C4-2B (cell line): Measurements from ENCODE around the gene EXOC6.

Experiments used
- H3K27ac ChIP-seq: fragments of 450-650 bp; 2 replicates; pipeline ENCODE4 v1.5.1; 2017
- CTCF ChIP-seq: fragments of 450-650 bp; conservative IDR thresholded peaks from 2 replicates; pipeline ENCODE4 v1.5.1; 2017; ENCODE audit warnings: mild to moderate bottlenecking
- ZFX ChIP-seq: fragments of 450-650 bp; IDR thresholded peaks from 2 replicates; pipeline ENCODE4 v1.6.1; 2017

Gene EXOC6

GRCh38 chr10:93039721-93040120, 191.4 kb downstream of the EXOC6 start:
- H3K27ac ChIP-seq: no peak overlapping the region
- TF ChIP-seq ZFX: no peak
- peak; percentile 64 for TF ChIP-seq CTCF

- TF ChIP-seq ZFX: no peak
- H3K27ac ChIP-seq: no peak overlapping the region
These were observed 206.2 kb downstream of the EXOC6 start for GRCh38 chr10:93054486-93054885.

- no peak overlapping the region for H3K27ac ChIP-seq
- TF ChIP-seq CTCF: no peak
- no peak for TF ChIP-seq ZFX
These were observed 209.8 kb downstream of the EXOC6 start for GRCh38 chr10:93058139-93058538.

DNA sequence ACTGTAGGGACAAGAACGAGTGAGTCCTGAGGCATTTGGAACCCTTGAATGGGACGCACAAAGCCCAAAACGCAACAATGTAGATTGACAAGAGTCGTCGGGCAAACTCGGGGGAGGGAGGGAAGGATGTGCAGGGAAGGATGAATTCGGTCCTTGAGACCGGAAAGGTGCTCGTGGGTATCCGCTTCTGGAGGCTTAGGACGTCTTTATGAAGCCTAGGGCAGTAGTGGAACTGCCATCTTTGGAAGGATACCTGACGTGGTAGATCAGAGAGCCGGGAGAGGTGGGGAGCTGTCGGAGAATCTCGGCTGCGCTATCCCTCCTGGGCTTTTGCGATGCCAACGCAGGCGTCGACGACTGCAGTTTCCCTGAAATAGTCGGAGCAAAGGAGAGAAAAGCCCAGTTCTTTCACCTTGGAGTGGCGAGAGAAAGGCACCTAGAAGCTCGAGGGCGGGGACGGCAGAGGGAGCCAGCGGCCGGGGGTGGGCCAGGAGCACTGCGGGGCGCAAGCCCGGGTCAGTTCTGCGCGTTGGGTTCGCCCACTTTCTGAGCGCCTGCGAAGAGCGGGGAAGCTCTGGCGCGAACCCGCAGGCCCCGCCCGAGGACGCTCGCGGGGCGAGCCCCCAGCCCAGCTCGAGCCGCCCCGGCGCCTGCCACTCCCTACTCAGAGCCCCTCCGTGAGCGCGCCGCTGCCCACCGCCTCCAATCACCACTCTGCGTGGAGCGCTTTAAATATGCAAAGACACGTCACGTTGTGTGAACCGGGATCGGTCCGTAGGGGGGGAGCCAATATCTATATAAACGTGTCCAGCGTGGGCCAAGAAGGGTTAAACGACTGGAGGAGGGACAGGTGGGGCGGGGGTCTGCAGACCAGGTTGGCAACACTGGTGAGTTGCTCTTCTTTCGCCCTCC, 211.9 kb downstream of the EXOC6 start, which contains the start of gene CYP26C1:
Gene CYP26C1, plus strand, starts transcription at position 824 of the 912 bp plus-strand sequence. CDS start 466 bp downstream, outside the sequence.
- no peak within 1 kb of the TSS for H3K27ac ChIP-seq
- no peak for TF ChIP-seq ZFX
- no peak for TF ChIP-seq CTCF

DNA sequence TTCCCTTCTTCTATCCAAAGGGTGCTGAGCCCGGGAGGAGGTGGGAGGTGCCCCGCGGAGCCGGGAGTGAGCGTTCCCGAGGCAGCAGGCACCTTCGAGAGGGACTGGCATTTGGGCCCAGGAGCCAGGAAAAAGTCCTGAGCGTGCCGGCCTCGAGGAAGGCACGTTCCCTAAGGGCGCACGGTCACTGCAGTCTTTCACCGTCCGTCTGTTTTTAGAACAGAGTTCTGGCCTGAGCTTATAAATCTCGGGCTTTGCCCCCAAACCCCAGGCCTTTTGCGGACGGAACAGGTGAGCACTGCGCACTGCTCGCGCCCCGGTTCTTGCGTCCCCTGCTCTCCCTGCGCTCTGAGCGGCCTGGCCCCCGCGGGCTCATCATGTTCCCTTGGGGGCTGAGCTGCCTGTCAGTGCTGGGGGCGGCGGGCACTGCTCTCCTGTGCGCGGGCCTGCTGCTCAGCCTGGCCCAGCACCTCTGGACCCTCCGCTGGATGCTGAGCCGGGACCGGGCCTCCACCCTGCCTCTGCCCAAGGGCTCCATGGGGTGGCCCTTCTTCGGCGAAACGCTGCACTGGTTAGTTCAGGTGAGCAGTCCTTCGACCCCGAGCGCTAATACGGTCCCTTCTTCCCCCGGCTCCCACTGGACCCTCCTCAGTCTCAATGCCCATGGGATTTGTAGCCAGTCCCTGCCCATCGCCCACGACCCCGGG, 212.7 kb downstream of the EXOC6 start:
- no peak overlapping the region for H3K27ac ChIP-seq
- no peak for TF ChIP-seq CTCF
- TF ChIP-seq ZFX: no peak

- no peak for TF ChIP-seq CTCF
- no peak for TF ChIP-seq ZFX
- H3K27ac ChIP-seq: no peak overlapping the region
These were observed 213.5 kb downstream of the EXOC6 start for GRCh38 chr10:93061594-93062513.

DNA sequence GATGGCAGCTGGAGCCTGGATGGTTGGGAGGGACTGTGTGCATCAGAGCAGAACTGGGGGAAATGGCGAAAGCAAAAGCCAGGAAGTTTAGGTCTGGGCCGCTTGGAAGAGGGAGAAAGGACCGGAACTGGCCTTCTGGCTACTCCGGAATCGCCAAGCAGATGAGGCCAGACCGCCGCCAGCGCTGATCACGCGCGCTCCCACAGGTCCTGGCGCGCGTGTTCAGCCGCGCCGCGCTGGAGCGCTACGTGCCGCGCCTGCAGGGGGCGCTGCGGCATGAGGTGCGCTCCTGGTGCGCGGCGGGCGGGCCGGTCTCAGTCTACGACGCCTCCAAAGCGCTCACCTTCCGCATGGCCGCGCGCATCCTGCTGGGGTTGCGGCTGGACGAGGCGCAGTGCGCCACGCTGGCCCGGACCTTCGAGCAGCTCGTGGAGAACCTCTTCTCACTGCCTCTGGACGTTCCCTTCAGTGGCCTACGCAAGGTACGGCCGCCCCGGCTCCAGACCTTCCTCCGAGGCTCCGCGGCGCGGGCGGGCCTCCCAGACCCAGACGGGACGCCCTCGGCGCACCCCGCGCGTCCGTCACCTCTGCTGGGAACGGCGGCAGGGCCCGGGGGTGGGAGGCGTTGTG, 214.3 kb downstream of the EXOC6 start:
- no peak overlapping the region for H3K27ac ChIP-seq
- no peak; the same call in 1 of the 2 replicates for TF ChIP-seq CTCF
- TF ChIP-seq ZFX: no peak
